Trophoblast cell (in vitro differentiated cells and primary cell): ENCODE results near the gene PDE6B.

Source experiments
- DNase-seq, 2 donors: peaks; one replicate each; pipeline ENCODE4 v3.0.0-alpha.2; 2016
- H2AFZ ChIP-seq: 2 replicates; pipeline ENCODE4 v1.6.1; 2013; ENCODE audit warnings: low read length, moderate library complexity, mild to moderate bottlenecking; ENCODE audit not compliant: insufficient read depth, poor library complexity
- H2AK5ac ChIP-seq: 2 replicates; pipeline ENCODE4 v1.6.1; 2013; ENCODE audit warnings: mild to moderate bottlenecking, low read length
- H2BK120ac ChIP-seq: 2 replicates; pipeline ENCODE4 v1.6.1; 2013; ENCODE audit warnings: low read length, mild to moderate bottlenecking, moderate library complexity; ENCODE audit not compliant: insufficient read depth, poor library complexity
- H2BK12ac ChIP-seq: 2 replicates; pipeline ENCODE4 v1.6.1; 2013; ENCODE audit warnings: mild to moderate bottlenecking, low read length, moderate library complexity
- H2BK5ac ChIP-seq: 2 replicates; pipeline ENCODE4 v1.6.1; 2013; ENCODE audit warnings: low read length, low read depth, moderate library complexity, mild to moderate bottlenecking; ENCODE audit not compliant: poor library complexity
- H3K14ac ChIP-seq: 2 replicates; pipeline ENCODE4 v1.6.1; 2013; ENCODE audit warnings: mild to moderate bottlenecking, low read length
- H3K18ac ChIP-seq: 2 replicates; pipeline ENCODE4 v1.6.1; 2013; ENCODE audit warnings: mild to moderate bottlenecking, low read length
- H3K23ac ChIP-seq: 2 replicates; pipeline ENCODE4 v1.6.1; 2013; ENCODE audit warnings: low read length
- H3K27ac ChIP-seq: 2 replicates; pipeline ENCODE4 v1.5.1; 2013; ENCODE audit warnings: low read depth, mild to moderate bottlenecking, inconsistent platforms, low read length, moderate library complexity
- H3K27me3 ChIP-seq: 2 replicates; pipeline ENCODE4 v1.6.1; 2013; ENCODE audit warnings: inconsistent platforms, mild to moderate bottlenecking, low read length, moderate library complexity; ENCODE audit not compliant: insufficient read depth
- H3K36me3 ChIP-seq, 2 experiments: 1 replicate in 1 of 2; 2 replicates in 1 of 2; pipeline ENCODE4 v1.6.1; 2013; ENCODE audit warnings: low read length in 2 of 2, mild to moderate bottlenecking in 2 of 2, moderate library complexity in 1 of 2; ENCODE audit not compliant: insufficient read depth in 2 of 2, control insufficient read depth in 1 of 2
- H3K4ac ChIP-seq: 2 replicates; pipeline ENCODE4 v1.6.1; 2013; ENCODE audit warnings: low read depth, mild to moderate bottlenecking, low read length, moderate library complexity
- H3K4me1 ChIP-seq, 2 experiments: 1 replicate in 1 of 2; 2 replicates in 1 of 2; pipeline ENCODE4 v1.6.1; 2013; ENCODE audit warnings: low read length in 2 of 2, mild to moderate bottlenecking in 2 of 2, moderate library complexity in 1 of 2; ENCODE audit not compliant: insufficient read depth in 2 of 2, control insufficient read depth in 1 of 2
- H3K4me2 ChIP-seq: 2 replicates; pipeline ENCODE4 v1.6.1; 2013; ENCODE audit warnings: inconsistent platforms, mild to moderate bottlenecking, low read length, moderate library complexity
- H3K4me3 ChIP-seq: 2 replicates; pipeline ENCODE4 v1.5.1; 2013; ENCODE audit warnings: mild to moderate bottlenecking, low read depth, low read length, inconsistent platforms
- H3K79me1 ChIP-seq: one replicate; pipeline ENCODE4 v1.6.1; 2013; ENCODE audit warnings: low read length
- H3K79me2 ChIP-seq: 2 replicates; pipeline ENCODE4 v1.6.1; 2013; ENCODE audit warnings: low read length, mild to moderate bottlenecking; ENCODE audit not compliant: control insufficient read depth, insufficient read depth, poor library complexity
- H3K9ac ChIP-seq: 2 replicates; pipeline ENCODE4 v1.6.1; 2013; ENCODE audit warnings: mild to moderate bottlenecking, low read length
- H3K9me3 ChIP-seq: 2 replicates; pipeline ENCODE4 v1.6.1; 2013; ENCODE audit warnings: low read depth, mild to moderate bottlenecking, control low read depth, inconsistent platforms, low read length; ENCODE audit not compliant: insufficient read depth
- H4K12ac ChIP-seq: 2 replicates; pipeline ENCODE4 v1.6.1; 2013; ENCODE audit warnings: low read depth, mild to moderate bottlenecking, low read length, moderate library complexity
- H4K8ac ChIP-seq: 2 replicates; pipeline ENCODE4 v1.6.1; 2013; ENCODE audit warnings: low read depth, mild to moderate bottlenecking, low read length, moderate library complexity
- H4K91ac ChIP-seq: one replicate; pipeline ENCODE4 v1.6.1; 2013; ENCODE audit warnings: low read depth, mild to moderate bottlenecking, low read length, moderate library complexity
- WGBS: extraction: QIAGEN DNeasy Blood & Tissue Kit; methylation state at CpG from one replicate; pipeline ENCODE4 v1.1.7; 2013; ENCODE audit warnings: missing lambda C conversion rate; ENCODE audit not compliant: insufficient read length, insufficient coverage; ENCODE audit errors: extremely low coverage; 5-methylcytosine and 5-hydroxymethylcytosine counted together

Gene PDE6B

DNA sequence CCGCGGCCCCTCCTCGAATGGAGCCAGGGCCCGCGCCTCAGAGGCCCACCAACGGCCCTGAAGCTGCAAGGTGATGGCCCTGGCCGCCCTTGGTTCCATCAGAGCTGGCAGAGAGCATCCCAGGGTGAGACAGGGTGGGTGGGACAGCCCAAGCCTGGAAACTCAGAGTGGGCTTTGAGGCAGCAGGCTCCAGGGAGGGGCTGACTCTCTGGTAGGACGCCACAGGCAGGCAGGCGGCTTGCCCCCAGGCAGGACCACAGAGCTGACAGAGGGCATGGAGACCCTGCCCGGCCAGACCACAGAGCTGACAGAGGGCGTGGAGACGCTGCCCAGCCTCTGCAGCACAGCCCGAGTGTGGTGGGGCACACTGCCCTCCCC lies 53.7 kb downstream of the PDE6B start:
- H2AK5ac ChIP-seq, result no peak overlapping the region
- WGBS, result no CpG with 5 or more reads among the region's 13 CpGs

GRCh38 chr4:679629-680028 lies 54.3 kb downstream of the PDE6B start:
- Histone ChIP-seq H3K27me3 (no peaks in the 10 kb centered on the region), H3K23ac (no peak overlapping the region), H2AK5ac (no peak overlapping the region), H3K4me3 (no peak overlapping the region), H2AFZ (no peak overlapping the region), H2BK120ac (no peak overlapping the region), H2BK12ac (no peak overlapping the region), H4K8ac (no peak overlapping the region), H3K79me1 (peaks cover 4% of the 10 kb centered on the region), H3K4ac (no peak overlapping the region), H4K91ac (no peak overlapping the region), H3K14ac (no peak overlapping the region), H3K36me3 (no peaks in the 10 kb centered on the region), H3K18ac (no peak overlapping the region), H3K4me1 (peaks cover 18 to 25% of the 10 kb centered on the region in 2 experiments), H3K27ac (no peak overlapping the region), H2BK5ac (no peak overlapping the region), H3K4me2 (no peak overlapping the region), H3K9ac (no peak overlapping the region), H3K79me2 (peaks cover 5% of the 10 kb centered on the region), H3K9me3 (peaks cover under 1% of the 10 kb centered on the region), H4K12ac (no peak overlapping the region)
- peak in 1 of 2 donors; percentile 18 for DNase-seq
- no CpG with 5 or more reads among the region's 11 CpGs for WGBS

More for the DNA sequence above, 53.7 kb downstream of the PDE6B start:
- H2AFZ ChIP-seq, result no peak overlapping the region
- no peak overlapping the region for H2BK5ac ChIP-seq
- H4K12ac ChIP-seq, result no peak overlapping the region
- no peaks in the 10 kb centered on the region for H3K36me3 ChIP-seq
- no peak overlapping the region for H3K18ac ChIP-seq
- H3K4ac ChIP-seq, result no peak overlapping the region
- H3K27me3 ChIP-seq, result no peaks in the 10 kb centered on the region
- H3K79me2 ChIP-seq, result peaks cover 8% of the 10 kb centered on the region
- H3K27ac ChIP-seq, result no peak overlapping the region
- no peak overlapping the region for H4K8ac ChIP-seq
- peaks cover 18 to 23% of the 10 kb centered on the region in 2 experiments for H3K4me1 ChIP-seq
- H2BK120ac ChIP-seq, result no peak overlapping the region
- H3K4me3 ChIP-seq, result no peak overlapping the region
- no peak overlapping the region for H2BK12ac ChIP-seq
- H4K91ac ChIP-seq, result no peak overlapping the region
- no peak overlapping the region for H3K14ac ChIP-seq
- H3K4me2 ChIP-seq, result no peak overlapping the region
- DNase-seq, result no peak
- H3K9me3 ChIP-seq, result no peaks in the 10 kb centered on the region
- peaks cover 7% of the 10 kb centered on the region for H3K79me1 ChIP-seq
- H3K9ac ChIP-seq, result no peak overlapping the region
- H3K23ac ChIP-seq, result no peak overlapping the region

DNA sequence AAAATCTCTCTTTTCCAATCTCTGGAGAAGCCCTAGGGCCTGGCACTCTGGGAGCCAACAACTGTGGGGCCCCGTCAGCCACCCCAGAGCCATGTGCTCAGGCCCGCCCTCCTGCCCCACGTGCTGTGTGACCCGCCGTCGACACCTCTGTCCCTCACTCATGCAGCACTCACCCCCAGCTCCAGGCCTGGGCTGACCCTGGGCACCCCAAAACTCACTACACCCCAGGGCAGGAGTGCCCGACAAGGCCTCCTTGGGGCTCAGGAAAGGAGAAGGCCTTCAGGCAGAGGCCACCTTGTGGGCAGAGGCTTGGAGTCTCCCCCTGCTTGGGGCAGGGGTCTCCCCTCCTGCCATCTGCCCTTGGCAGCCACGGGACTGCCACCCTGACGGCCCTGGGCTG lies 54.7 kb downstream of the PDE6B start:
- H4K8ac ChIP-seq, result no peak overlapping the region
- no CpG with 5 or more reads among the region's 9 CpGs for WGBS

DNA sequence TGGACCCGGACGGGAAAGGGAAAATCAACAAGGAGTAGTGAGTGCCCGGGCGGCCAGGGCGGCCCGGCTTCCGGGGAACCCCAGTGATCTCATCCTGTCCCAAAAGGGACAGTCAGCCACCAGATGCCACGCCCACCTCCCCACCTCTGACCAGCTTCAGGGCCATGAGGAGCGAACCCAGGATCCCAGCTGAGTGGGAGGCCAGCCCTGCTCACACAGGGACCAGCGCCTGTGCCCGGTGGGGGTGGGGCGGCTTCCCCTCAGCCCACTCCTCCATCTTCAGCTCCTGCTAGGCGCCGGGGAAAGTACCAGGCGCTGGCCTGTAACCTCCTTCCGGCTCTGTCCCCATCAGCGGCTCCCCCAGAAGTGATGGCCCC lies 55.2 kb downstream of the PDE6B start:
- peak in 1 of 2 donors; percentile 2 for DNase-seq
- Histone ChIP-seq H3K4me1 (peaks cover 11 to 17% of the 10 kb centered on the region in 2 experiments), H2BK12ac (no peak overlapping the region), H4K12ac (no peak overlapping the region), H3K9ac (no peak overlapping the region), H3K4ac (no peak overlapping the region), H4K91ac (peak overlapping the region; percentile 36), H2BK120ac (no peak overlapping the region), H3K27me3 (no peaks in the 10 kb centered on the region), H4K8ac (peak overlapping the region; percentile 77), H3K4me2 (peak overlapping the region; percentile 84), H3K9me3 (peaks cover 2% of the 10 kb centered on the region), H3K79me2 (no peaks in the 10 kb centered on the region), H2AK5ac (no peak overlapping the region), H2AFZ (no peak overlapping the region), H3K4me3 (no peak overlapping the region), H2BK5ac (no peak overlapping the region), H3K23ac (no peak overlapping the region), H3K79me1 (no peaks in the 10 kb centered on the region), H3K27ac (no peak overlapping the region), H3K18ac (no peak overlapping the region), H3K36me3 (no peaks in the 10 kb centered on the region), H3K14ac (no peak overlapping the region)
- WGBS, result no CpG with 5 or more reads among the region's 17 CpGs

More for the DNA sequence above, 54.7 kb downstream of the PDE6B start:
- no peak overlapping the region for H3K4ac ChIP-seq
- H4K12ac ChIP-seq, result no peak overlapping the region
- H3K4me2 ChIP-seq, result no peak overlapping the region
- no peak overlapping the region for H4K91ac ChIP-seq
- no peak overlapping the region for H2AFZ ChIP-seq
- no peaks in the 10 kb centered on the region for H3K36me3 ChIP-seq
- no peak overlapping the region for H3K27ac ChIP-seq
- no peak overlapping the region for H3K9ac ChIP-seq
- H2BK5ac ChIP-seq, result no peak overlapping the region
- no peak for DNase-seq
- H2AK5ac ChIP-seq, result peak overlapping the region; percentile 15
- no peak overlapping the region for H3K4me3 ChIP-seq
- H3K4me1 ChIP-seq, result peaks cover 15 to 21% of the 10 kb centered on the region in 2 experiments
- no peaks in the 10 kb centered on the region for H3K27me3 ChIP-seq
- H3K79me2 ChIP-seq, result peaks cover under 1% of the 10 kb centered on the region
- no peak overlapping the region for H2BK120ac ChIP-seq
- H3K23ac ChIP-seq, result no peak overlapping the region
- H3K79me1 ChIP-seq, result no peaks in the 10 kb centered on the region
- no peak overlapping the region for H2BK12ac ChIP-seq
- no peak overlapping the region for H3K18ac ChIP-seq
- peaks cover 2% of the 10 kb centered on the region for H3K9me3 ChIP-seq
- no peak overlapping the region for H3K14ac ChIP-seq
